ENCODE measurements around the gene TLR3. TPM values are rescaled to one million over a fixed set of nuclear protein-coding genes. Genes with fewer than 3 reads are reported as not detected.

The TLR3 gene
- total RNA-seq, 1 donor from 2014 or later, result 1.9 TPM

DNA sequence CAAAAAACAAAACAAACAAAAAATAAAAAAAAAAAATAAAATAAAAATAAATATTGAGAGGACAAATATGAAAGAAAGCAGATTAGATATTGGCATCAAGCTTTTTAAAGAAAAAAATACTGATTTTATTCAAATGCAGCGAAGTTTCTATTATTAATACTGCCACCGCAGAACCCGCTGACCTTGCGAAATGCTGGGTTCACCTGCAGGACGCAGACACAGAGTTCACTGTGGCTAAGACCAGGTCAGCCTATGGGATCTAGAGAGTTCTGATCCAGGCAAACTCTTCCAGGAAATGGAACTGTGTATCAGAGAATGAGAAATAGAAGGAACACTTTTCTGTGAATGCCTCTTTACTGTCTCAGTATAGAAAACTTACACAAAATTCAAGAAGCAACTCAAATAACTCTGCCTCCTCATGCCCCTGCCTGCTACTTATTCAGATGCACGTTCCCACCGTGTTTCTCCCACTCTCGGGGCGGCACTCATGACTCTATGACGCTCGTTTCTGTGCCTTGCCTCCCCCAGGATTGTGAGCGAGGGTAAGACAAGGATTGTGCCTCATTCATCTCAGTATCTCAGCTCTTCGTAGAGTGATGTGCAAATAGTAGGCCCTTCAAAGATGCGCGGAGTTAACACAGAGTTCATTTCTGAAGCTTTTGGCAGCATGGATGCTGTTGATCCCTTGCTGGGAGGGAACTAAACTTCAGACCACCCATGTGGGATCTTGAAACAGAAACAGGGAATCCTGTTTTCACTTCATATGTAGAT lies 44.1 kb upstream of the TLR3 start:
- Histone ChIP-seq H3K4me1 (ENCODE audit: insufficient read depth, low read length) (peaks cover 8% of the 10 kb centered on the region), H2AFZ (ENCODE audit: low read depth, low read length) (no peak overlapping the region), H3K36me3 (ENCODE audit: insufficient read depth, low read length) (no peaks in the 10 kb centered on the region), H4K20me1 (ENCODE audit: insufficient read depth, low read length) (no peaks in the 10 kb centered on the region), H3K27me3 (ENCODE audit: insufficient read depth, low read length) (no peaks in the 10 kb centered on the region), H3K4me2 (ENCODE audit: low read length) (no peak overlapping the region), H3K9ac (ENCODE audit: low read length) (no peak overlapping the region), H3K9me3 (ENCODE audit: insufficient read depth, low read depth, low read length) (peaks cover 6% of the 10 kb centered on the region), H3K27ac (ENCODE audit: low read depth, low read length) (no peak overlapping the region), H3K79me2 (ENCODE audit: insufficient read depth, low read length) (no peaks in the 10 kb centered on the region), H3K4me3 (ENCODE audit: insufficient read depth, low read depth, low read length) (no peak overlapping the region)
- DNase-seq (ENCODE audit: low read depth) (no peak), FAIRE-seq (no peak)
- no peak for TF ChIP-seq EZH2 (IDR thresholded peaks at IDR 0.05; ENCODE audit: insufficient read depth, low read length)
- TF ChIP-seq, protein P1, sequence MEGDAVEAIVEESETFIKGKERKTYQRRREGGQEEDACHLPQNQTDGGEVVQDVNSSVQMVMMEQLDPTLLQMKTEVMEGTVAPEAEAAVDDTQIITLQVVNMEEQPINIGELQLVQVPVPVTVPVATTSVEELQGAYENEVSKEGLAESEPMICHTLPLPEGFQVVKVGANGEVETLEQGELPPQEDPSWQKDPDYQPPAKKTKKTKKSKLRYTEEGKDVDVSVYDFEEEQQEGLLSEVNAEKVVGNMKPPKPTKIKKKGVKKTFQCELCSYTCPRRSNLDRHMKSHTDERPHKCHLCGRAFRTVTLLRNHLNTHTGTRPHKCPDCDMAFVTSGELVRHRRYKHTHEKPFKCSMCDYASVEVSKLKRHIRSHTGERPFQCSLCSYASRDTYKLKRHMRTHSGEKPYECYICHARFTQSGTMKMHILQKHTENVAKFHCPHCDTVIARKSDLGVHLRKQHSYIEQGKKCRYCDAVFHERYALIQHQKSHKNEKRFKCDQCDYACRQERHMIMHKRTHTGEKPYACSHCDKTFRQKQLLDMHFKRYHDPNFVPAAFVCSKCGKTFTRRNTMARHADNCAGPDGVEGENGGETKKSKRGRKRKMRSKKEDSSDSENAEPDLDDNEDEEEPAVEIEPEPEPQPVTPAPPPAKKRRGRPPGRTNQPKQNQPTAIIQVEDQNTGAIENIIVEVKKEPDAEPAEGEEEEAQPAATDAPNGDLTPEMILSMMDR (IDR thresholded peaks at IDR 0.05; ENCODE audit: insufficient read depth, low read depth, low read length), result no peak
- Mint-ChIP-seq H3K4me3 (ENCODE audit: unreplicated experiment) (no peak overlapping the region), H3K27me3 (ENCODE audit: low read depth, unreplicated experiment) (no peaks in the 10 kb centered on the region), H3K27ac (ENCODE audit: unreplicated experiment) (no peak overlapping the region), H3K4me1 (ENCODE audit: low read depth, unreplicated experiment) (peaks cover 13% of the 10 kb centered on the region), H3K36me3 (ENCODE audit: low read depth, unreplicated experiment) (peaks cover 2% of the 10 kb centered on the region), H3K9me3 (ENCODE audit: unreplicated experiment) (peaks cover 1% of the 10 kb centered on the region)

- H2AFZ ChIP-seq (ENCODE audit: low read depth, low read length), result no peak overlapping the region
- no peak overlapping the region for H3K4me3 Mint-ChIP-seq (ENCODE audit: unreplicated experiment)
- FAIRE-seq, result no peak
These were observed 43.6 kb upstream of the TLR3 start for GRCh38 chr4:186025408-186025690.

GRCh38 chr4:186027405-186027804 lies 41.6 kb upstream of the TLR3 start:
- TF ChIP-seq EZH2 (IDR thresholded peaks at IDR 0.05; ENCODE audit: insufficient read depth, low read length), result no peak
- TF ChIP-seq, protein P1 (IDR thresholded peaks at IDR 0.05; ENCODE audit: insufficient read depth, low read depth, low read length), result no peak
- Mint-ChIP-seq H3K27me3 (ENCODE audit: low read depth, unreplicated experiment) (peaks cover 4% of the 10 kb centered on the region), H3K27ac (ENCODE audit: unreplicated experiment) (no peak overlapping the region), H3K4me3 (ENCODE audit: unreplicated experiment) (no peak overlapping the region), H3K9me3 (ENCODE audit: unreplicated experiment) (no peaks in the 10 kb centered on the region), H3K4me1 (ENCODE audit: low read depth, unreplicated experiment) (peaks cover 14% of the 10 kb centered on the region), H3K36me3 (ENCODE audit: low read depth, unreplicated experiment) (peaks cover 4% of the 10 kb centered on the region)
- no peak overlapping the region for H3K4me2 ChIP-seq (ENCODE audit: low read length)
- H3K4me1 ChIP-seq (ENCODE audit: insufficient read depth, low read length), result peaks cover 19% of the 10 kb centered on the region
- no peaks in the 10 kb centered on the region for H3K36me3 ChIP-seq (ENCODE audit: insufficient read depth, low read length)
- no peak overlapping the region for H3K27ac ChIP-seq (ENCODE audit: low read depth, low read length)
- FAIRE-seq (no peak), DNase-seq (ENCODE audit: low read depth) (no peak)
- no peak overlapping the region for H2AFZ ChIP-seq (ENCODE audit: low read depth, low read length)
- peaks cover 6% of the 10 kb centered on the region for H3K9me3 ChIP-seq (ENCODE audit: insufficient read depth, low read depth, low read length)
- H3K4me3 ChIP-seq (ENCODE audit: insufficient read depth, low read depth, low read length), result no peak overlapping the region
- no peak overlapping the region for H3K9ac ChIP-seq (ENCODE audit: low read length)
- H3K27me3 ChIP-seq (ENCODE audit: insufficient read depth, low read length), result no peaks in the 10 kb centered on the region
- no peaks in the 10 kb centered on the region for H4K20me1 ChIP-seq (ENCODE audit: insufficient read depth, low read length)
- no peaks in the 10 kb centered on the region for H3K79me2 ChIP-seq (ENCODE audit: insufficient read depth, low read length)

More at GRCh38 chr4:186025408-186025690, 43.6 kb upstream of the TLR3 start:
- H3K36me3 ChIP-seq (ENCODE audit: insufficient read depth, low read length), result no peaks in the 10 kb centered on the region
- no peak overlapping the region for H3K9ac ChIP-seq (ENCODE audit: low read length)
- no peaks in the 10 kb centered on the region for H4K20me1 ChIP-seq (ENCODE audit: insufficient read depth, low read length)
- no peaks in the 10 kb centered on the region for H3K27me3 Mint-ChIP-seq (ENCODE audit: low read depth, unreplicated experiment)
- no peaks in the 10 kb centered on the region for H3K79me2 ChIP-seq (ENCODE audit: insufficient read depth, low read length)
- peaks cover 6% of the 10 kb centered on the region for H3K9me3 ChIP-seq (ENCODE audit: insufficient read depth, low read depth, low read length)
- TF ChIP-seq, protein P1 (IDR thresholded peaks at IDR 0.05; ENCODE audit: insufficient read depth, low read depth, low read length), result no peak
- no peak for TF ChIP-seq EZH2 (IDR thresholded peaks at IDR 0.05; ENCODE audit: insufficient read depth, low read length)
- H3K4me1 ChIP-seq (ENCODE audit: insufficient read depth, low read length), result peaks cover 14% of the 10 kb centered on the region
- peaks cover 18% of the 10 kb centered on the region for H3K4me1 Mint-ChIP-seq (ENCODE audit: low read depth, unreplicated experiment)
- no peak overlapping the region for H3K27ac ChIP-seq (ENCODE audit: low read depth, low read length)
- no peaks in the 10 kb centered on the region for H3K9me3 Mint-ChIP-seq (ENCODE audit: unreplicated experiment)
- no peak overlapping the region for H3K4me2 ChIP-seq (ENCODE audit: low read length)
- H3K4me3 ChIP-seq (ENCODE audit: insufficient read depth, low read depth, low read length), result no peak overlapping the region
- H3K36me3 Mint-ChIP-seq (ENCODE audit: low read depth, unreplicated experiment), result peaks cover 2% of the 10 kb centered on the region
- H3K27me3 ChIP-seq (ENCODE audit: insufficient read depth, low read length), result no peaks in the 10 kb centered on the region
- no peak overlapping the region for H3K27ac Mint-ChIP-seq (ENCODE audit: unreplicated experiment)
- DNase-seq (ENCODE audit: low read depth), result no peak
